ENCODE data around the gene ADCY9.
A peak's percentile ranks its signal among the peaks of the same experiment; 100 is the strongest.
"Not testable (repeated sequence)": the region's sequence is repeated elsewhere in the genome, so short reads cannot be mapped to it uniquely, and the experiment has no call there.

Gene ADCY9

DNA sequence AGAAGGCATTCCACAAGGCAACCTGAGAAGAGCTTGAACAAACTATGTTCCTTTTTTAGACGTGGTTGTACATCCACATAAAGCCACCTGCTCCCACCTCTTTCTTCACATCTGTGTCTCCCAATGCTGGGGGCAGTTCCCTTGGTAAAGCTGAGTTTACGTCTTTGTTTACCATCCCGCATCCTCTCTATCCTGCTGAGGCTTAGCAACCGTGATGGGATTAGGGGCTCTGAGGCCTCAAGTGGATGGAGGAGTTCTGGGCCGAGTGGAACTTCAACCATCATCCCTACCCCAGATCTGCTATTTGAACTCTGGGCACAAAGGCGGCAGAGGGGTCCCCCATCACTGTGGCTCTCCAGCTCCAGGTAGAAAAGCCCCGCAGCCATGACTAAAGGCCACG, 141.5 kb downstream of the ADCY9 start:
- DNase-seq (ENCODE audit: low read depth) = no peak

DNA sequence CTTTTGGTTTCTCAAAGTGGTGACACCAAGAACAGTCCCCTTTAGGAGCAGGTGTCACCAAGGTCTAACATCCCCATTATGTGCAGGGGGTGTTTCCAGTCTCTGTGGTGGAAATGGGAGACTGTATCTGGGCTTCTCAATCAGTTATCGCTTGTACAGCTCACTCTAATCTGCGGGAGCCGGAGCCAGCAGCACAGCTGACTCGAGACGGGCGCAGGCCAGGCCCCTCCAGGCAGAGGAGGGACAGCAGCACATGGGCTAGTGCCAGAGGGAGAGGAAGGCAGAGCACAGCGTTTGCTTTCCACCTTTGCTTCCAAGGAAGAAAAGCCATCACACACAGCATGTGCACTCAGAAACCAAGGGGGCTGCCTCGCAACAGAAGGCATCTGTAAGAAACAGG, 144.5 kb downstream of the ADCY9 start:
- no peak for DNase-seq (ENCODE audit: low read depth)

DNA sequence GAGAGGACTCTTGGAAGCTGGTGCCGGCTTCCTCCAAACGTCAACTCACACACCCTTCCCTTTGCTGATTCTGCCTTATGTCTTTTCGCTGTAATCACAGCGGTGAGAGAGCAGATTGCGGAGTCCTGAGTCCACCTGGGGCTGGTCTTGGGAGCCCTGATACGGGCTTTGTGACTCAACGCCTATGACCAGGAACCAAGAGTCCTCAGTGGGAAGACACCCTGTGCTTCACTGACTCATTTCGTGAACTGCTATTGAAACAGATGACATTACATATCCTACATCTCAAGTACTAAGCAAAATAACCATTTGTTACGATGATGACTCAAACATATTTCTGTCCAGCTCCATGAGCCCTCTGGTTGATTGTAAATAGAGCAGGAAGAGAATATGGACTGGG, 145.0 kb downstream of the ADCY9 start:
- no peak for DNase-seq (ENCODE audit: low read depth)

DNA sequence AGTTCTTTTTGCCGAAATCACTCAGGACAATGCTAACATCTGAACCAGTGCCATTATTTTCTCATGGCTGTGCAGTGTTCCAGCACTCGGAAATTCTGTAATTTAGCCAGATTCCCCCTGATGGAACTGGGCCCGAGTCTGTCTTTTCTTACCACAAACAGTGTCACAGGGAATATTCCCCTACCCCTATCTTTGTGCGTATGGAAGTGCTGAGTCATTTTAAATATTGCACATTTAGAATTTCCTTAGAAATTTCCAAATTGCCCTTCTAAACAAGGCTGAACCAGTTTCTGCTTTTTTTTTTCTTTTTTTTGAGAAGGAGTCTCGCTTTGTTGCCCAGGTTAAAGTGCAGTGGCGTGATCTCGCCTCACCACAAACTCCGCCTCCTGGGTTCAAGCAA, 147.7 kb downstream of the ADCY9 start:
- DNase-seq (ENCODE audit: low read depth) = no peak

DNA sequence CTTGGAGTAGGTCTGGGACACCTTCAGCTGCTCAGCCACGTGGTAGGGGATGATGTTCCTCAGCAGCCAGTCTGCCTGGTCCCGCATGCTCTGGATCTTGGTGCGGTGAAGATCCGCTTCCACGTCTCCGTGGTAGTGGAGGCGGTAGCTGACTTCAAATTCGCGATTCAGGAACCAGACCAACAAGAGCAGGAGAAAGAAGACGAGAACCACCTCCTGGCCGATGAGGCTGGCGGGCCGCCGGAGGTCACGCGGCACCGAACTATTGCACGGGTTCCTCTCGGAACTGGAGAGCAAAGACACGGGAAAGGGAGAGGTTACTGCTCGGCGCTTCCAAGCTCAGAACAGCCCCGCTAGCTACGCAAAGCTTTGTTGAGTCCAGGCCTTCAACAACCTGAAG, 149.6 kb downstream of the ADCY9 start:
- DNase-seq (ENCODE audit: low read depth) = no peak

DNA sequence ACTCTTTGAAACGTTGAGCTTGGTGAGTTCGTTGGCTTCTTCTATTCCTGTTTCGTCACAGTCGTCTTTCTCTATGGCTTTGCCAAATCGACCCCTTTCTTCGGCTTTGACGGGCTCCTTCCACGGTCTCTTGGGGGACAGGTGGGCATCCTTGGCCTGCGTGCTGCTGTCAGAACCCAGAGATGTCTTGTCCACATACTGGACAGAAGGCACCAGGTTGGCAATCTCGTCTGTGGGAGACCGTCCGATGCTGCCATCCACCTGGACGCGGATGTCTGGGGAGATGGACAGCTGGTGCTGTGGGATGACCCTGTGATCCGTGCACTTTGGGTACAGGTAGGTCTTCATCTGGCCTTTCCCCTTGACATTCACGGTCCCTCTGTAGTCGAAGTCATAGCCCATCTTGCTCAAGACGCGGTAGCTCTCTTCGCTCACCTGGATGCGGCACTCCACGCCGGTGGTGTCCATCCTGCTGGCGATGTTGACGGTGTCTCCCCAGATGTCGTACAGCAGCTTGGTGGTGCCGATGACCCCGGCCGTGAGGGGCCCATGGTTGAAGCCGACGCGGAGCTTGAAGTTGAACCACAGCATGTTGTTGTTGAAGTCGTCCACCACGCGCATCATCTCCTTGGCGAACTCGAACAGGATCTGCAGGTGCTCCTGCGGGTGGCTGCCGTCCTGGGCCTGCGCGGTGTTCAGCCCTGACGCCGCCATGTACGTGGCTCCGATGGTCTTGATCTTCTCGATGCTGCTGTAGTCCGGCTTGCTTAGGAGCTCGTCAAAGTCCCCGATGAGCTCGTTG, 150.3 kb downstream of the ADCY9 start:
- no peak for DNase-seq (ENCODE audit: low read depth)

DNA sequence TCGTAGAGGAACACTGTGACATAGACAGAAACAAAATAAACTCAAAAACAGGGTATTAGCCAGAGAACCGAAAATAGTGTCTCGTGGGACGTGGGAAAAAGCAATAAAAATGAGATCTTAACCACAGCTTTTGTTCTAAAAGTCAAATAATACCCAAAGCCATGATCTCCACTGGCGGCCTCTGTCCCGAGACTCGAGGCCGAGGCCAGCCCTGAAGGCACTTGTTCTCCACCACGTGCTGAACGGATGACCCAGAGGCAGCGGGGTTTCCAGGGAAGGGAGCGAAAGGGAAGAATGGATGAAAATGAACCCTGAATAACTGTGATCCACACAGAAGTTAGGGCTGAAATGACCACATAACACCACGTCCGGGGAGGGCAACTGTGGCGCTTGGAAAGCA, 150.9 kb downstream of the ADCY9 start:
- DNase-seq (ENCODE audit: low read depth) = no peak

DNA sequence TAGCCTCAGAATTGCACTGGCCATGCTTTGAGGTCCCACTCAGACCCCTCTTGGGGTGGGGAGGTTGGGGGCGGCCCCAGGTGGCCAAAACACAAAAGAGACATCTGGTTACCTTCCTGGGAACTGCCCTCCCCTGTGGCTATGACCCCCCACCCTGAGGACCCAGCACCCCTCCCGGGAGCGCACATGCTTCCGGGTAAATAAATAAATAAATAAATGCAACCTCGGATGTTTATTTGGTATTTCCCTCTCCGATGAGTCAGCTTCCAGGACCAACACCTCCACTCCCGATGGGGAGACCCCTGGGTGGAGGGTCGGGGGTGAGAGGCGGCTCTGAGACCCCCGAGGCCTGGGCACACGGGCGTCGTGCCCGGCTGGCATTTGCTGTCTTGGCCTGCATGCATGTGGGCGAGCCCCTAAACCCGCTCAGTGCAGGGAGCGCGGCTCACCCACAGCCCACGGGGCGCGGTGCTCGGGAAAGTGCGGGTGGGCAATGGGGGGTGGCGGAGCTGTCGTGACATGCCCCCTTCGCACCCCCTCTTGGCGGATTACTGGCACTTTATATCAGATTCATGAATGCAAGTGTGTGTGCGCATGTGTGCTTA, 151.5 kb downstream of the ADCY9 start:
- no peak for DNase-seq (ENCODE audit: low read depth)

DNA sequence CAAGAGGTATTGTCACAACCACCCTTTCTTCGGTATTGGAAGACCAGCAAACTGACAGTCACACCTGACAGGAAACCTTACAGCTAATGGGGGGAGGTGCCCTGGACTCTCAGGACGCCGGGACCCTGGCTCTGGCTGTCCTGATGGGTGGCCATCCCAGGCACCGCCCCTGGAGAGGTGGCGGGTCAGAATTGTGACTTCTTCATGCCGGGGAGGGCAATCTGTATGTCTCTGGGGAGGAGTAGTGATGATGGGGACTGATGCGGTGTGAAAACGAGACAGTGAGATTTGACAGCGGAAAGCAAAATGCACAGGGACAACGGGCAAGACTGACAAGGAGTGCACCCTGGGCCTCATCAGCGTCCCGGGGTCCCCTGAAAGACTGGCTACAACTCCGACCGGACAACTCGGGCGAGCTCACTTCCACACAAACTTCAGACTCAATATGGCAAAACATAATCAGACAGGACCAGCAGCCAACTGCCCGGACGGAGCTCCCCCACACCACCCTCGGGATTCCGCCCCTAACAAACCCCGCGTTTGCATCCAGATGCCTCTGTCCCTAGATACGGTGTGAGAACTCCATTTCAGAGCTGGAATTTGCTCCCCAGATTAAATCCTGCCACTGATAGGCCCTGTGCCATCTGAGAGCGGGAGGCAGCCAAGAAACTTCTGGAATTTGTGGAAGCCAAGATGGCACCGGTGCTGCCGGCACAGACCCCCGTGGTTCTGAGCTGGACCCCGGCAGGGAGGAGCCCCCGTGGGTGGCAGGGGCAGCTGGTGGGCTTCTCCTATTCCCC, 152.2 kb downstream of the ADCY9 start:
- DNase-seq (ENCODE audit: low read depth) = no peak

DNA sequence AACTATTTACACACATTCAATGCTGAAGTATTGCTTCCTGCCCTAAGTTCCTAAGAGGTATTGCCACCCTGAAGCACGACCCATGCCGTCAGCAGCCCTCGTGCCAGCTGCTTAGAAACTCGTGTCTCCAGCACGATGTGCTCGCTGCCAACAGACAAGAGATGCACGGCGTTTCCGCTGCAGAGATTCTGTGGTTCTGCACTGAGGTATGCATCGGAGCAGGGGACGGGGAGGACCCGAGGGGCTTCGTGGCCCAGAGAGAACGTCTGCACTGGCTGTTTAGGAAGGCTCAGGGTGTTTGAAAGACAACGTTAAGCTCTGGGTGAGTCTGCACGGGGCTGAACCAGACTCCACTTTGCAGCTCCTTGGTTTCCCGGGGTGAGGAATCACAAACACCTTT, 153.0 kb downstream of the ADCY9 start:
- DNase-seq (ENCODE audit: low read depth) = peak; percentile 14

DNA sequence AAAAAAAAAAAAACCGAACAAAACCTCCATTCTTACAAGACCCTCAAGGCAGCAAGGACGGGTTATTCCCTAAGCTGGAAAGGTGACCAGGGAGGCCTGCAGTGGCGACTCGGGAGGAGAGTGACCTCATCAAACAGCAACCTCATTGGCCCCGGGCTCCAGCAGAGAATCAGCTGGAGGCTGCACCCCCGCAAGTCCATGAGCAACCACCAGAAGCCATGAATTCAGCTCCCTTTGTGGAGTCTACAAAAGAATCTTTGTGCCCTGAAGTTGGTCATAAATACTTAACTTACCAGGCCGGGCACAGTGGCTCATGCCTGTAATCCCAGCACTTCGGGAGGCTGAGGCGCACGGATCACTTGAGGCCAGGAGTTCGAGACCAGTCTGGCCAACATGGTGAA, 154.8 kb downstream of the ADCY9 start:
- DNase-seq (ENCODE audit: low read depth) = no peak

DNA sequence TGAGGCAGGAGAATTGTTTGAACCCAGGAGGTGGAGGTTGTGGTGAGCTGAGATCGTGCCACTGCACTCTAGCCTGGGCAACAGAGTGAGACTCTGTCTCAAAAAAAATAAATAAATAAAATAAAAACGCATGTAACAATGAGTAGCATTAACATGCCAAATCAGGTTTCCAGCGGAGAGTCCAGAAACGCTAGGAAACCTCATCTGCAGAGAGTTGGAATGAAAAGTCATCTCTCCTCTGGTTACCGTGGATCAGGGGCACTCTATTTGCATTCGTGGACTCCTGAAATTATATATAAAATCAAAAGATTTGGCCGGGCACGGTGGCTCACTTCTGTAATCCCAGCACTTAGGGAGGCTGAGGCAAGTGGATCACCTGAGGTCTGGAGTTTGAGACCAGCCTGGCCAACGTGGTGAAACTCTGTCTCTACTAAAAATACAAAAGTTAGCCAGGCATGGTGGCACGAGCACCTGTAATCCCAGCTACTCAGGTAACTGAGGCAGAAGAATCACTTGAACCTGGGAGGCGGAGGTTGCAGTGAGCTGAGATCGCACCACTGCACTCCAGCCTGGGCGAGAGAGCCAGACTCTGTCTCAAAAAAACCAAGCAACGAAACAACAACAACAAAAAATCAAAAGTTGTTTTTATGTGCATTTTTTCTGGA, 156.2 kb downstream of the ADCY9 start:
- DNase-seq (ENCODE audit: low read depth) = not testable (repeated sequence)

DNA sequence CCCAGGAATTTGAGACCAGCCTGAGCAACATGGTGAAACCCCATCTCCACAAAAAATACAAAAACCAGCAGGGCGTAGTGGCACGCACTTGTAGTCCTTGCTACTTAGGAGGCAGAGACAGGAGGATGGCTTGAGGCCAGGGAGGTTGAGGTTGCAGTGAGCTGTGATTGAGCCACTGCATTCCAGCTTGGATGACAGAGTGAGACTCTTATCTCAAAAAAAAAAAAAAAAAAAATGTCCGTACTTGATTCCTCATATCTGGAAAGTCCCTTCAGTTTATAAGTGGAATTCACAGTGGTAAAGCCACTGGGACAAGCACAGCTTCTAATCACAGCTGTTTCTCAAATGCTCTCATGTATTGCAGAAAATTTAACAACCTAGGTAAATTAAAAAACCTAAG, 157.1 kb downstream of the ADCY9 start:
- no peak for DNase-seq (ENCODE audit: low read depth)

DNA sequence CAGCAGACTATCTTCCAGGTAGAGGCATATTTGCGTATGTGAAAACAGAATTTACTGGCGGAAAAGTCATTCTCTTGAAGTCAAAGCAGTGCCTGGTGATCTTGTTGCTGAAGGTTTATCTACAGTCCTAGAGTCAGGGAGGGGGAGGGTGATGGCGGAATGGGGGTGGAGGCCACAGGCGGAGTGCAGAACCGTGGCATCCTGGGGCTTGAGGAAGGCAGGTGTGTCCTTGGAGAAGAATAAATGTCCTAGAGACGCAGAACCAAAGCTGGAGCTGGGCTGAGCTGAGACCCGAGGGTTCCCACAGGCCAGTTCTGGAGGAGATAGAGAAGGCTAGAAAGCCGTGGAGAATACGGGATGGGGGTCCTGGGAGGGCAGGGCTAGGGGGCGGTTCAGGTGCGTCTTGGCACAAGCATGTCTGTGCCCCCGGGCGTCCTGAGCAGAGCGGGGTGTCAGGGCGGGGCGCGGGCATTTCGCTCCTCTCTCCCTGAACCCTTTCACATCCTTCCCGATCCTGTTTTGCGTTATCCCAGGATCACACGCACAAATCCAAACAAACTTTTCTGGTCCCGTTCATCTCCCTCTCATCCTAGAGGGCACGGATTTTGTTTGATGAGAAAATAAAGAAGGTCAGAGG, 158.8 kb downstream of the ADCY9 start:
- DNase-seq (ENCODE audit: low read depth) = no peak

DNA sequence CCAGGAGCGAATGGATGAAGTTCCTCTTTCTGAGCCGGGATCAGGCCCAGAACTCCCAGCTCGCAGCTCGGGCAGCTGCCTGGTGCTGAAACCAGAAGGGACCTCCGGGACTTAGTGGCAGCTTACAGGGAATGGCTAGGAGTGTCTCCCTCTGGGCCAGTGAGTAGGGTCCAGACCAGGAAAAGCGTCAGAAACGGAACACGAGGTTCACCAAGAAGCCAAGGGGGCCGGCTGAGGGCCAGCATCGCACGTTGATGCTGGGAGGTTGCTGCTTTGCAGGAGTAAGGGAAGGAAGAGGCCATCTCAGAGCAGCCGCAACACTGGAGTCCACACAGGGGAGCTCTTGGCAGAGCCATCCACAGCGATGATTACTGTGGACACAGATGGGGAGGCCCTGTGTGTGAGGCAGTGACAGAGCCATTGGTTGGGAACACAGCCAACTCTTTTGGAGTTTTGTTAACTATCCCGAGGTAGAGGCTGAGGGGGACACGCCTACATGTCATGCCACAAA, 161.8 kb downstream of the ADCY9 start:
- DNase-seq (ENCODE audit: low read depth) = no peak

DNA sequence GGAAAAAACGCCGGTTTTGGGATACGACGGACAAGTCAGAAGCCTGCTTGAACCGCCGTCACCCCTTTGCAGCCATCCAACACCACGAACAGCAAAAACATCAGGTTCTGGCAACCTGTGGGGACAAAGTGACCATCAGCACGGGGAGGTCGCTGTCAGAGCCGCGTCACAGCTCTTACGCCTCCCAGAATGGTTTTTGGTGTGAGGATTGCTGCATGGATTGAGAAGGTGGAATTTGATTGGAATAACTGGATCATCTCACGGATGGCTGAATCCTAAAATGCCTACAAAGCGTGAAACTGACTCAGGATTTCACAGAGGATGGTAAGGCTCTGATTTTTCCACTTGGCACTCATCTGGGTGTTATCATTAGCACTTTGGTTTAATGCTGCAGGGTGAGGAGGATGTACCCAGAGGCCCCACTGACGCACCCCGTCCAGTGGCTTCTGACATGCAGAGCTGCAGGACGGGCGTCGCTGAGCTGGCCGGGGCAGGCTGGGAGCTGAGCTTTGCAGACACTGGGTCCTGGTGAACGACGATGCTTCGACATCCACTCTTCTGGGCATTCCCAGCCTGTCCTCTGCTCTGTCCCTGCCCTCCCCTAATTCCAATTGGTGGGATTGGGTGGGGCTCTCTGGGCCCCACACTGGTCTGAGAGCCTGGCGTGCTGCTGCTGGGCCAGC, 162.4 kb downstream of the ADCY9 start:
- no peak for DNase-seq (ENCODE audit: low read depth)

DNA sequence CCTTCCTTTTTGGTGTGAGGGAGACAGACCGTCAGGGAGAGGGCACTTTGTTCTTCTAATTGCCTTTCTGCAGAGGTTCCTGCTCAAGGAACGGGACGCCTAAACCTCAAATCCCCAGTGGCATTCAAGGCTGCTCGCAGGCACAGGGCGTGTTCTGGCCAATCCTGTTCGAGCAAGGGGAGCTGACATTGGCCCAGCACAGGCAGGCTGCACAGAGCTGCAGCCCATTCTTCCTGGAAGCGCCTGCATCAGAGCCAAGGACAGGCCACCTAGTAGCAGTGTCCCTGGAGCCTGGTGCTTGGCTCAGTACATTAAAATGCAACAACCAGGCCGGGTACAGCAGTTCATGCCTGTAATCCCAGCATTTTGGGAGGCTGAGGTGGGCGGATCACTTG, 163.5 kb downstream of the ADCY9 start:
- no peak for DNase-seq (ENCODE audit: low read depth)

DNA sequence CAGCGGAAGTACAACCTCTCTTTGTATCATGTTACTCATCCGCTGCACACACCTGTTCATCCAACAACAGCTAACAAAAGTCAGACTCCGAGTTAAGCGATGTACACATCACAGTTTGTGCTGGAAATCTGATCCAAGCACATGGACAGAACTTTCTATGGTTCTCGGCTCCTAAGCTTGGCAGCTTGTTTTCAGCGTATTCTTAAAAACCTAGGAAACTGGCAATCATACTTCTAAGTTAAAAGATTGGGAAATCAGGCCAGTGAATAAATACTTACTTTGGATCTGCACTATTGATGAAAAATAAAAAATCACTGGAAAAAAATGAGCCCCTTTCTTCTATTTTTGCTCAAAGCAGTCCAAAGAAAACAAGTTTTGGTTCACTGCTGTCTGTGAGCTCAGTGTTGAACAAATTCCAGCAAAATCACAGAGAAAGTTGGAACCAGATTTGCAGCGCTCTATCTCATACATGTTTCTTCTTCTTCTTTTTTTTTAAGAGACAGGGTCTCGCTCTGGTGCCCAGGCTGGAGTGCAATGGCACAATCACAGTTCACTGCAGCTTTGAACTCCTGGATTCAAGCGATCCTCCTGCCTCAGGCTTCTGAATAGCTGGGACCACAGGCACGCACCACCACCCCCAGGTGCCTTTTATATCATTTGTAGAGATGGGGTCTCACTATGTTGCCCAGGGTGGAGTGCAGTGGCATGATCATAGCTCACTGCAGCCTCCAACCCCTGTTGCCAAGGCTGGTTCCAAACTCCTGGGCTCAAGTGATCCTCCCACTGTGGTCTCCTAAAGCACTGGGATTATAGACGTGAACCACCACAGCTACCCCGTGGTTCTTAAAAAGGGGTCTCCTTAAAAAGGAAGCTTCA, 164.1 kb downstream of the ADCY9 start:
- no peak for DNase-seq (ENCODE audit: low read depth)

DNA sequence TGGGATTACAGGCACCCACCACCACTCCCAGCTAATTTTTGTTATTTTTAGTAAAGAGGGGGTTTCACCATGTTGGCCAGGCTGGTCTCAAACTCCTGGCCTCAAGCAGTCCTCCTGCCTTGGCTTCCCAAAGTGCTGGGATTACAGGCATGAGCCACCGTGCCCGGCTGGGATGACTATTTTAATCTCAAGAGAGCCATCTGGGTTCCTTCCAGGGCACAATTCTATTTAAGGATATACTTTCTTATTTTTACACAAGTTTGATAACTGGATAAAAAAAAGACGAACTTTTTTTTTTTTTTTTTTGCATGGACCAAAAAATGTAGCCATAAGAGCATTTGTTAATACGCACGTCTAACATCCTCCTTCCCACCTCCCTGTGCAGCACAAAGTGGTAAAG, 164.9 kb downstream of the ADCY9 start:
- DNase-seq (ENCODE audit: low read depth) = not testable (repeated sequence)

Data from activated T-helper 1 cell treated with Interleukin-2 at 50 U/mL for 16 hours (primary cell).